ENCODE measurements around the gene FYTTD1. TPM values are rescaled to one million over a fixed set of nuclear protein-coding genes. Genes with fewer than 3 reads are reported as not detected.

FYTTD1 gene
- total RNA-seq, 2 experiments from 2014 or later: 47.6 to 57.8 TPM

GRCh38 chr3:197737319-197737649 lies 12.4 kb upstream of the FYTTD1 start:
- CTCF ChIA-PET (ENCODE audit: unreplicated experiment): no interaction called here
- peaks cover 49% of the 10 kb centered on the region for H3K79me2 ChIP-seq (ENCODE audit: insufficient read depth, low read depth, low read length)
- intact Hi-C loops (cut with micrococcal nuclease; ENCODE audit: unreplicated experiment): loop anchor here (1.0 to 2.0 kb wide), 2 partner anchors 12 to 54 kb away; partner anchors contain the start of genes FYTTD1 and LRCH3
- H3K4me3 ChIP-seq (ENCODE audit: low read depth, low read length, poor library complexity, severe bottlenecking): peak overlapping the region; percentile 83
- DNase-seq (ENCODE audit: low spot score): no peak
- H3K9me2 ChIP-seq (ENCODE audit: insufficient read depth, low read length): no peaks in the 10 kb centered on the region
- POLR2A ChIA-PET: interaction anchor here (1.0 to 3.7 kb wide), 3 partner anchors 10 to 429 kb away, joined by 4 to 13 read pairs (median 4); no protein-coding TSS in a partner anchor
- BruUV-seq (replicated peaks): TSS peak; percentile 91
- peak overlapping the region; percentile 87 for H3K4me2 ChIP-seq (ENCODE audit: low read length)
- peaks cover 15% of the 10 kb centered on the region for H3K36me3 ChIP-seq (ENCODE audit: insufficient read depth, low read length)
- peak overlapping the region; percentile 62 for H3K27ac ChIP-seq (ENCODE audit: low read depth, low read length, poor library complexity, severe bottlenecking)
- no peaks in the 10 kb centered on the region for H3K9me3 ChIP-seq (ENCODE audit: low read length)
- H3K4me1 ChIP-seq (ENCODE audit: insufficient read depth, low read length, poor library complexity, severe bottlenecking): peaks cover 47% of the 10 kb centered on the region
- no peak for TF ChIP-seq CTCF (conservative IDR thresholded peaks at IDR 0.05; ENCODE audit: low read length)
- TF ChIP-seq EZH2phosphoT487 (IDR thresholded peaks at IDR 0.05; ENCODE audit: borderline replicate concordance, low read depth, low read length): no peak
- peak overlapping the region; percentile 60; the same call in 1 of the 2 replicates for H2AFZ ChIP-seq (ENCODE audit: low read length)
- no peaks in the 10 kb centered on the region for H4K20me1 ChIP-seq (ENCODE audit: insufficient read depth, low read length)

- H4K20me1 ChIP-seq (ENCODE audit: insufficient read depth, low read length): no peaks in the 10 kb centered on the region
- intact Hi-C loops (cut with micrococcal nuclease; ENCODE audit: unreplicated experiment): loop anchor here (1.0 to 2.0 kb wide), 2 partner anchors 11 to 53 kb away; partner anchors contain the start of genes FYTTD1 and LRCH3
- peak overlapping the region; percentile 87 for H3K4me2 ChIP-seq (ENCODE audit: low read length)
- H3K27ac ChIP-seq (ENCODE audit: low read depth, low read length, poor library complexity, severe bottlenecking): peak overlapping the region; percentile 62
- H3K4me3 ChIP-seq (ENCODE audit: low read depth, low read length, poor library complexity, severe bottlenecking): peak overlapping the region; percentile 83
- ChIA-PET CTCF (ENCODE audit: unreplicated experiment) (no interaction called here), POLR2A (interaction anchor here (1.0 to 3.7 kb wide), 4 partner anchors 9 to 429 kb away, joined by 4 to 13 read pairs (median 4); no protein-coding TSS in a partner anchor)
- DNase-seq (ENCODE audit: low spot score): no peak
- H3K4me1 ChIP-seq (ENCODE audit: insufficient read depth, low read length, poor library complexity, severe bottlenecking): peaks cover 42% of the 10 kb centered on the region
- no peaks in the 10 kb centered on the region for H3K9me2 ChIP-seq (ENCODE audit: insufficient read depth, low read length)
- no peak for TF ChIP-seq CTCF (conservative IDR thresholded peaks at IDR 0.05; ENCODE audit: low read length)
- TF ChIP-seq EZH2phosphoT487 (IDR thresholded peaks at IDR 0.05; ENCODE audit: borderline replicate concordance, low read depth, low read length): no peak
- H3K36me3 ChIP-seq (ENCODE audit: insufficient read depth, low read length): peaks cover 9% of the 10 kb centered on the region
- no TSS peak for BruUV-seq (replicated peaks)
- peak overlapping the region; percentile 60; the same call in 1 of the 2 replicates for H2AFZ ChIP-seq (ENCODE audit: low read length)
- H3K79me2 ChIP-seq (ENCODE audit: insufficient read depth, low read depth, low read length): peaks cover 43% of the 10 kb centered on the region
- no peaks in the 10 kb centered on the region for H3K9me3 ChIP-seq (ENCODE audit: low read length)
Observed at GRCh38 chr3:197737749-197738462, 11.8 kb upstream of the FYTTD1 start.

GRCh38 chr3:197742787-197743186 lies 6.9 kb upstream of the FYTTD1 start:
- Histone ChIP-seq H3K4me1 (ENCODE audit: insufficient read depth, low read length, poor library complexity, severe bottlenecking) (peaks cover 22% of the 10 kb centered on the region), H3K36me3 (ENCODE audit: insufficient read depth, low read length) (no peaks in the 10 kb centered on the region), H3K9me2 (ENCODE audit: insufficient read depth, low read length) (no peaks in the 10 kb centered on the region), H3K79me2 (ENCODE audit: insufficient read depth, low read depth, low read length) (peaks cover 7% of the 10 kb centered on the region; the same call in 1 of the 2 replicates), H4K20me1 (ENCODE audit: insufficient read depth, low read length) (no peaks in the 10 kb centered on the region), H3K27ac (ENCODE audit: low read depth, low read length, poor library complexity, severe bottlenecking) (no peak overlapping the region), H3K4me2 (ENCODE audit: low read length) (no peak overlapping the region), H3K4me3 (ENCODE audit: low read depth, low read length, poor library complexity, severe bottlenecking) (no peak overlapping the region), H2AFZ (ENCODE audit: low read length) (no peak overlapping the region), H3K9me3 (ENCODE audit: low read length) (no peaks in the 10 kb centered on the region)
- no peak for DNase-seq (ENCODE audit: low spot score)
- TF ChIP-seq CTCF (conservative IDR thresholded peaks at IDR 0.05; ENCODE audit: low read length): no peak
- no peak for TF ChIP-seq EZH2phosphoT487 (IDR thresholded peaks at IDR 0.05; ENCODE audit: borderline replicate concordance, low read depth, low read length)
- intact Hi-C loops (cut with micrococcal nuclease; ENCODE audit: unreplicated experiment): no loop called here
- POLR2A ChIA-PET: interaction anchor here (1.0 kb wide), 1 partner anchor 48 kb away, joined by 3 read pairs; the partner anchor contains the start of gene LRCH3
- BruUV-seq (replicated peaks): no TSS peak
- CTCF ChIA-PET (ENCODE audit: unreplicated experiment): no interaction called here
